GM13977 (cell line): Measurements from ENCODE around the gene CCDC87.

Experiments used
- DNase-seq: peaks from one replicate; pipeline ENCODE4 v3.0.0; 2012; ENCODE audit warnings: low spot score
- CTCF ChIP-seq: IDR thresholded peaks from 2 replicates; pipeline ENCODE4 v1.5.1; 2012; ENCODE audit warnings: mild to moderate bottlenecking, control low read depth; ENCODE audit not compliant: insufficient read depth; ENCODE audit errors: extremely low read depth, missing control alignments
- in situ Hi-C: fragments of 300-500 bp; cut with MboI; formaldehyde crosslinking; loops from one replicate; pipeline ENCODE4 v1.12.0; 2022; ENCODE audit warnings: low sequenced_read_pairs, low pct_unique_long_range_greater_than_20kb, mixed read lengths, inconsistent platforms; ENCODE audit not compliant: unreplicated experiment

CCDC87 gene

GRCh38 chr11:66579017-66579606 lies 13.8 kb downstream of the CCDC87 start:
- in situ Hi-C loops, result no loop called here
- DNase-seq, result peak; percentile 84
- peak; percentile 87 for TF ChIP-seq CTCF

GRCh38 chr11:66570850-66571180 lies 22.0 kb downstream of the CCDC87 start:
- TF ChIP-seq CTCF, result no peak
- DNase-seq, result no peak
- in situ Hi-C loops, result loop anchor here (25.0 kb wide), 1 partner anchor 266 kb away; the partner anchor contains the start of gene RCE1

GRCh38 chr11:66570079-66570849 lies 22.6 kb downstream of the CCDC87 start:
- in situ Hi-C loops, result loop anchor here (25.0 kb wide), 1 partner anchor 267 kb away; the partner anchor contains the start of gene RCE1
- TF ChIP-seq CTCF, result no peak
- DNase-seq, result no peak

GRCh38 chr11:66569076-66569475 lies 23.8 kb downstream of the CCDC87 start:
- TF ChIP-seq CTCF, result no peak
- in situ Hi-C loops, result loop anchor here (25.0 kb wide), 1 partner anchor 268 kb away; the partner anchor contains the start of gene RCE1
- DNase-seq, result no peak

GRCh38 chr11:66568124-66568916 lies 24.5 kb downstream of the CCDC87 start, which contains the start of gene CTSF:
CTSF (minus strand) TSS chr11:66568606; CDS start chr11:66568486, 120 bp downstream.
- TF ChIP-seq CTCF, result no peak
- DNase-seq, result peak; percentile 91
- in situ Hi-C loops, result loop anchor here (25.0 kb wide), 1 partner anchor 269 kb away; the partner anchor contains the start of gene RCE1

- in situ Hi-C loops, result loop anchor here (25.0 kb wide), 1 partner anchor 270 kb away; the partner anchor contains the start of gene RCE1
- DNase-seq, result no peak
- TF ChIP-seq CTCF, result no peak
These were observed 25.1 kb downstream of the CCDC87 start for GRCh38 chr11:66567787-66568123.
